ENCODE data around the gene IL5. TPM values are rescaled to one million over a fixed set of nuclear protein-coding genes. Genes with fewer than 3 reads are reported as not detected.

The IL5 gene
- polyA plus RNA-seq, 1 experiment, result not detected

DNA sequence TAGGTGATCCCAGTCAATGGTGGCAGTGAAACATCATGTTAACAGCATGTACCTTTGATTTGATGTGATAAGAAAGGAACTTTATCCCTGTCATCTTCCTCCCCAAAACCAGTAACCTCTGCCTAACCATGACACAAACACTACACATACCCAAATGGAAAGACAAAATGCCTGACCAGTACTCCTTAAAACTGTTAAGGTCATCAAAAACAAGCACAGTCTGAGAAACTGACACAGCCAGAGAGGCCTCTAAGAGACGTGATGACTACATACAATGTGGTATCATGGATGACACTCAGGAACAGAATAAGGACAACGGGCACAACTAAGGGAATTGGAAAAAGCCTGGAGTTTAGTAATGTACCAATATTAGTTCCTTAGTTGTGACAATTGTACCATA, 3.9 kb upstream of the IL5 start:
- Histone ChIP-seq H3K4me3 (ENCODE audit: low read depth, low read length) (no peak overlapping the region), H3K36me3 (ENCODE audit: control insufficient read depth, insufficient read depth, low read length) (no peaks in the 10 kb centered on the region), H3K27me3 (ENCODE audit: control insufficient read depth, insufficient read depth, low read length) (peaks cover 10% of the 10 kb centered on the region)
- ChIA-PET POLR2A (no interaction called here), CTCF (interaction anchor here (1.7 to 2.0 kb wide), 2 partner anchors 11 to 20 kb away, joined by 4 read pairs; no protein-coding TSS in a partner anchor)
- TF ChIP-seq, protein P1, sequence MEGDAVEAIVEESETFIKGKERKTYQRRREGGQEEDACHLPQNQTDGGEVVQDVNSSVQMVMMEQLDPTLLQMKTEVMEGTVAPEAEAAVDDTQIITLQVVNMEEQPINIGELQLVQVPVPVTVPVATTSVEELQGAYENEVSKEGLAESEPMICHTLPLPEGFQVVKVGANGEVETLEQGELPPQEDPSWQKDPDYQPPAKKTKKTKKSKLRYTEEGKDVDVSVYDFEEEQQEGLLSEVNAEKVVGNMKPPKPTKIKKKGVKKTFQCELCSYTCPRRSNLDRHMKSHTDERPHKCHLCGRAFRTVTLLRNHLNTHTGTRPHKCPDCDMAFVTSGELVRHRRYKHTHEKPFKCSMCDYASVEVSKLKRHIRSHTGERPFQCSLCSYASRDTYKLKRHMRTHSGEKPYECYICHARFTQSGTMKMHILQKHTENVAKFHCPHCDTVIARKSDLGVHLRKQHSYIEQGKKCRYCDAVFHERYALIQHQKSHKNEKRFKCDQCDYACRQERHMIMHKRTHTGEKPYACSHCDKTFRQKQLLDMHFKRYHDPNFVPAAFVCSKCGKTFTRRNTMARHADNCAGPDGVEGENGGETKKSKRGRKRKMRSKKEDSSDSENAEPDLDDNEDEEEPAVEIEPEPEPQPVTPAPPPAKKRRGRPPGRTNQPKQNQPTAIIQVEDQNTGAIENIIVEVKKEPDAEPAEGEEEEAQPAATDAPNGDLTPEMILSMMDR (IDR thresholded peaks at IDR 0.05; ENCODE audit: insufficient read depth, low read depth, low read length), result no peak
- DNase-seq (ENCODE audit: low read depth), result no peak

GRCh38 chr5:132546108-132546507, 2.8 kb upstream of the IL5 start:
- Histone ChIP-seq H3K4me3 (ENCODE audit: low read depth, low read length) (no peak overlapping the region), H3K27me3 (ENCODE audit: control insufficient read depth, insufficient read depth, low read length) (peaks cover 8% of the 10 kb centered on the region), H3K36me3 (ENCODE audit: control insufficient read depth, insufficient read depth, low read length) (no peaks in the 10 kb centered on the region)
- ChIA-PET CTCF (interaction anchor here (0.7 to 2.0 kb wide), 3 partner anchors 10 to 159 kb away, joined by 3 to 4 read pairs (median 4); no protein-coding TSS in a partner anchor), POLR2A (no interaction called here)
- no peak for DNase-seq (ENCODE audit: low read depth)
- TF ChIP-seq, protein P1 (IDR thresholded peaks at IDR 0.05; ENCODE audit: insufficient read depth, low read depth, low read length), result no peak

GRCh38 chr5:132540764-132541163, 2.6 kb downstream of the IL5 start:
- TF ChIP-seq, protein P1 (IDR thresholded peaks at IDR 0.05; ENCODE audit: insufficient read depth, low read depth, low read length), result no peak
- ChIA-PET POLR2A (no interaction called here), CTCF (no interaction called here)
- no peak for DNase-seq (ENCODE audit: low read depth)
- Histone ChIP-seq H3K27me3 (ENCODE audit: control insufficient read depth, insufficient read depth, low read length) (peaks cover 15% of the 10 kb centered on the region), H3K36me3 (ENCODE audit: control insufficient read depth, insufficient read depth, low read length) (no peaks in the 10 kb centered on the region), H3K4me3 (ENCODE audit: low read depth, low read length) (no peak overlapping the region)

DNA sequence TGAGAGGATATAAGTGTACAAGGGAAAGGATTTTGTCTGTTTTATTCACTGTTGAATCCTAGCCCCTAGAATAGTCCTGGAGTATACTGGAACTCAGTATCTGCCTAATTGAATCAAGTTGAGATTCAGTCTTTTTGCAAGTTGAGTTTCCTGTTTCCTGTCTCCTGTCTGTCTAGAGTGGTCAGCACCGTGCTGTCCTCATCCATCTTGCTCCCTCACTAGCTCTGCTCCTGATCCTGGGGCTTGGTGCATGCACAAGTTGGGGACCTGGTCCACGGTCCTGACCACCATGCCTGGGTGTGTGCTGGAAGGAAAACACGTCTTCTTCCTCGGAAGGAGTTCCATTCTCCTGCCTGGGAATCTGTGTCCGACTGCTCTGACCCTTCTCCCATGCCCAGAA, 3.2 kb downstream of the IL5 start:
- TF ChIP-seq, protein P1 (IDR thresholded peaks at IDR 0.05; ENCODE audit: insufficient read depth, low read depth, low read length), result no peak
- DNase-seq (ENCODE audit: low read depth), result no peak
- Histone ChIP-seq H3K4me3 (ENCODE audit: low read depth, low read length) (no peak overlapping the region), H3K27me3 (ENCODE audit: control insufficient read depth, insufficient read depth, low read length) (peaks cover 14% of the 10 kb centered on the region), H3K36me3 (ENCODE audit: control insufficient read depth, insufficient read depth, low read length) (no peaks in the 10 kb centered on the region)
- ChIA-PET CTCF (interaction anchor here (1.2 kb wide), 1 partner anchor 9 kb away, joined by 3 read pairs; no protein-coding TSS in a partner anchor), POLR2A (no interaction called here)

DNA sequence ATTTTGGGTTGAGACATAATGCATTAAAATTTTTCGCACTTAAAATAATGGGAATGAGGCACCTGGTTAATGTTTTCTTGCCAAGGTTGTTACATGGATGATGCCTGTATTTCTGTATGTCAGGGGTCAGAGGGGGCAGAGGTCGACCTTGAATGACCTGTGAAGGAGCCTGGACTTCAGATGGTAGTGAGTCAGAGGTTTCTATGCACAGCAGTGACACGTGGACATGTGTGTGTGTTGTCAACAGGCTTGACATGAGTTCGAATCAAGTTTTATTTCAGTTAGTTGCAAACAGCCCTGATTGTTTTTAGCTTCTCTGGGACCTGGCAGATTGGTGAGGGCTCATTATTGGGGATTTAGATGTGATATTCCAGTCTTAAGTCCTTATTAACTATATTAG, 3.6 kb downstream of the IL5 start:
- ChIA-PET POLR2A (no interaction called here), CTCF (interaction anchor here (1.2 kb wide), 1 partner anchor 8 kb away, joined by 3 read pairs; no protein-coding TSS in a partner anchor)
- DNase-seq (ENCODE audit: low read depth), result no peak
- Histone ChIP-seq H3K36me3 (ENCODE audit: control insufficient read depth, insufficient read depth, low read length) (no peaks in the 10 kb centered on the region), H3K27me3 (ENCODE audit: control insufficient read depth, insufficient read depth, low read length) (peaks cover 13% of the 10 kb centered on the region), H3K4me3 (ENCODE audit: low read depth, low read length) (no peak overlapping the region)
- TF ChIP-seq, protein P1 (IDR thresholded peaks at IDR 0.05; ENCODE audit: insufficient read depth, low read depth, low read length), result no peak

Data from BJ (cell line).